AG08395 (cell line): Measurements from ENCODE around the gene ZBTB2.
"Not testable (repeated sequence)": the region's sequence is repeated elsewhere in the genome, so short reads cannot be mapped to it uniquely, and the experiment has no call there.

Source experiments
- DNase-seq: peaks from one replicate; pipeline ENCODE4 v3.0.0; 2012; ENCODE audit warnings: mixed read lengths, low spot score

Gene ZBTB2

GRCh38 chr6:151370509-151371078 lies 20.8 kb downstream of the ZBTB2 start:
- no peak for DNase-seq

- DNase-seq: no peak
Observed at GRCh38 chr6:151365233-151365632, 26.1 kb downstream of the ZBTB2 start.

DNA sequence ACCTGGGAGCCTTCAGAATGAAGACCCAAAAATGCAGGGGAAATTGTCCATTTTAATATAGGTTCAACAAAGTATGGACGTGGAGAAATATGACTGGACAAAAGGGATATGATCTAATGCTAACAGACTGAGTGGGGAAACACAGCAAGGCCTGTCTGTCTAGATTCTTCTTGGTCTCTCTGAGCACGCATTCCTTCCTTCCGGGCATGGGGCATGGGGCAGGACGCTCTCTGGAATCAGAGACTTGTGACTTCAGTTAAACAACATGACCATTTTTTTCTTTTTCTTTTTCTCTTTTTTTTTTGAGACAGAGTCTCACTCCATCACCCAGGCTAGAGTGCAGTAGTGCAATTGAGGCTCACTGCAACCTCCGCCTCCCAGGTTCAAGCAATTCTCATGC lies 31.9 kb downstream of the ZBTB2 start:
- no peak for DNase-seq

GRCh38 chr6:151358475-151358874 lies 32.9 kb downstream of the ZBTB2 start:
- no peak for DNase-seq

DNA sequence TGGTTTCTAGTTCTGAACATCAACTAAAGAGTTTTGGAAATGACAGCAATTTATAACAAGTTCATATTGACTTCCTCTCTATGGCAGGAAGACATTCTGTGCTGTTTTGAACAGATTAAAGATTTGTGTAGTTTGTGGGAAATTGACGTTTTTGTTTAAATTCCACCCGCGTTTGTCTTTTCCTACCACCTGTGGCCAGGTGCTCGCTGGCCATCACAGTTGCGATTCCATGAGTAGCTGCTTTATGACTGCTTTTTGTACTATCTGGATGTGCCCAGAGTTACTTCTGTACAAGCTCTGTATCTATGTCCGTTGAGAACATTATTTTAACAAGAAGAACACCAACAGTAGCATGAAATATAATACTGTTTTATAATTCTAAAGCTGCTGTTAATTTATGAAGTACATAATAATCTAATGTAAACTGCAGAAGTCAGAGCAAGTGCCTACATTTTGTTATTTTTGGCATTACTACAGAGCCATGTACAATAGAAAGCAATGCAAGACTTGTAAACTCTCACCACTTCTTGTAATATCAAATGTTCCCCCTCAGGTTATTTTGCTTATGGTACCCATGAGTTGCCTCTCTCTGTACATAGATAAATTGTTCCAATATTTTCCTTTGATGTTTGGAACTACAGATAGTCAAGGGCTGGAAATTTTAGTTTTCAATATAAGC lies 33.5 kb downstream of the ZBTB2 start:
- DNase-seq: no peak

GRCh38 chr6:151356983-151357382 lies 34.4 kb downstream of the ZBTB2 start:
- DNase-seq: not testable (repeated sequence)

- no peak for DNase-seq
Observed at GRCh38 chr6:151353795-151354194, 37.6 kb downstream of the ZBTB2 start.

DNA sequence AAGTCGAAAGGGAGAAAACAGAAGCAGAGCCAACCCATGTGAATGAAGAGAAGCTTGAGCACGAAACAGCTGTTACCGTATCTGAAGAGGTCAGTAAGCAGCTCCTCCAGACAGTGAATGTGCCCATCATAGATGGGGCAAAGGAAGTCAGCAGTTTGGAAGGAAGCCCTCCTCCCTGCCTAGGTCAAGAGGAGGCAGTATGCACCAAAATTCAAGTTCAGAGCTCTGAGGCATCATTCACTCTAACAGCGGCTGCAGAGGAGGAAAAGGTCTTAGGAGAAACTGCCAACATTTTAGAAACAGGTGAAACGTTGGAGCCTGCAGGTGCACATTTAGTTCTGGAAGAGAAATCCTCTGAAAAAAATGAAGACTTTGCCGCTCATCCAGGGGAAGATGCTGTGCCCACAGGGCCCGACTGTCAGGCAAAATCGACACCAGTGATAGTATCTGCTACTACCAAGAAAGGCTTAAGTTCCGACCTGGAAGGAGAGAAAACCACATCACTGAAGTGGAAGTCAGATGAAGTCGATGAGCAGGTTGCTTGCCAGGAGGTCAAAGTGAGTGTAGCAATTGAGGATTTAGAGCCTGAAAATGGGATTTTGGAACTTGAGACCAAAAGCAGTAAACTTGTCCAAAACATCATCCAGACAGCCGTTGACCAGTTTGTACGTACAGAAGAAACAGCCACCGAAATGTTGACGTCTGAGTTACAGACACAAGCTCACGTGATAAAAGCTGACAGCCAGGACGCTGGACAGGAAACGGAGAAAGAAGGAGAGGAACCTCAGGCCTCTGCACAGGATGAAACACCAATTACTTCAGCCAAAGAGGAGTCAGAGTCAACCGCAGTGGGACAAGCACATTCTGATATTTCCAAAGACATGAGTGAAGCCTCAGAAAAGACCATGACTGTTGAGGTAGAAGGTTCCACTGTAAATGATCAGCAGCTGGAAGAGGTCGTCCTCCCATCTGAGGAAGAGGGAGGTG lies 38.7 kb downstream of the ZBTB2 start:
- DNase-seq: no peak

- no peak for DNase-seq
Observed at GRCh38 chr6:151351731-151352130, 39.6 kb downstream of the ZBTB2 start.

- DNase-seq: no peak
Observed at GRCh38 chr6:151351146-151351700, 40.1 kb downstream of the ZBTB2 start.

GRCh38 chr6:151350442-151351145 lies 40.8 kb downstream of the ZBTB2 start:
- no peak for DNase-seq

- DNase-seq: no peak
Observed at GRCh38 chr6:151349651-151350270, 41.6 kb downstream of the ZBTB2 start.

GRCh38 chr6:151342750-151343149 lies 48.6 kb downstream of the ZBTB2 start:
- DNase-seq: not testable (repeated sequence)

DNA sequence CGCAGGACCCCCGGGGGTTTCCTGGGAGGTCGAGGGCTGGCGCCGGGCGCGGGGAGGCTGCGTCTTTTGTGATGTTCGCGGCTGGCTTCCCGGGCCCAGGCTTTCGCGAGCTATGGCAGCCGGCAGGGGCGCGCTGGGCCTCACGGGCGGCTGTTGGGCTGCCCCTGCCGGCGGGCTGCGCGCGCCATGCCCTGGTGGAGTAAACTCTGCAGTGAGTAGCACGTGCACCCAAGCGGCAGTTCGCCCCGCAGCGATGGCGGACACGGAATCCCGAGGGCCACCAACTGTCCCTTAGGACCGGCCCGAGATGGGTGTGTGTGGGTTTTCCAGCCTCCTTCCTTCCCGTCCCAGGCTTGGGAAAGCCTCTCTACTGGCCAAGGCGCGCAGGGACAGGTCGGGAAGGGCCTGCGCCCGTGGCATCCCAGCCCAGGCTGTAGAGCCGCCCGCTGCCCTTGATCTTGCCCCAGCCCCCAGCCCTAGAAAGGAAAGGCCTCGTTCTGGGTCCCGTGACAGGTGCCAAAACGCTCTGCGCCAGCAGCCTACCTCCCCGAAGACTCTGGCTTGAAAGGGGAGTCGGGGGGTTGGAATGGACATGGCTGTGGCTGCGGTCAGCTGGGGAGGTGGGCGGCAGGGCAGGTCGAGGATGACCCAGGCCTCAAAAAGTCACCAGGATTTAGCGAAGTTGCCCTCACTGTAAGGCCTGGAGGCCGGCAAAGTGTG lies 49.7 kb downstream of the ZBTB2 start:
- no peak for DNase-seq

DNA sequence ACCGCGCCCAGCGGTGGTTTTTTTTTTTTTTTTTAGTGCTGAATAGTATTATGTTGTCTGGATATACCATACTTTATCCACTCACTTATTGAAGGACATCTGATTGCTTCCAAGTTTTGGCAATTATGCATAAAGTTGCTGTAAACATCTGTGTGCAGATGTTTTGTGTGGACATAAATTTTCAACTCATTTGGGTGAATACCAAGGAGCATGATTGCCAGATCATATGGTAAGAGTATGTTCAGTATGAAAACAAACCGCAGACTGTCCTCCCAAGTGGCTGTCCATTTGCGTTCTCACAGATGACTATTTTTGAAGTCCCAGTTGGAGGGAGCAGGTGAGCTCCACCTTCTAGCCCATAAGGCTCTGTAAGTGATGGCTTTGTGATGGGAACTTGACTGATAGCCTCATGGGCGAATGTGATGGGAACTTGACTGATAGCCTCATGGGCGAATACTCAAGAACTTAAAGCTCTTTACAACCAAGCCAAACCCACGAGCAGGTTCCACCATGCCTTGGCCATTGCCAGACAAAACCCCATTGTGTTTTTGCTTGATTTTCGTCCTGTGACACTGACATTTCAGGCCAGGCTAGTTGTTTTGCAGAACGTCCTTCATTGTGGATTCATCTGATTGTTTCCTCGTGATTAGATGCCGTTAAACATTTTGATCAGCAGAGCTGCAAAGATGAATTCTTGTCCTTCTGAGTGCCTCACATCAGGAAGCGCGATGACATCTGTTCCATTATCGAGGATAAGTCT lies 51.0 kb downstream of the ZBTB2 start:
- no peak for DNase-seq

- DNase-seq: no peak
Observed at GRCh38 chr6:151339369-151339768, 52.0 kb downstream of the ZBTB2 start.

- DNase-seq: no peak
Observed at GRCh38 chr6:151338651-151339200, 52.6 kb downstream of the ZBTB2 start.

DNA sequence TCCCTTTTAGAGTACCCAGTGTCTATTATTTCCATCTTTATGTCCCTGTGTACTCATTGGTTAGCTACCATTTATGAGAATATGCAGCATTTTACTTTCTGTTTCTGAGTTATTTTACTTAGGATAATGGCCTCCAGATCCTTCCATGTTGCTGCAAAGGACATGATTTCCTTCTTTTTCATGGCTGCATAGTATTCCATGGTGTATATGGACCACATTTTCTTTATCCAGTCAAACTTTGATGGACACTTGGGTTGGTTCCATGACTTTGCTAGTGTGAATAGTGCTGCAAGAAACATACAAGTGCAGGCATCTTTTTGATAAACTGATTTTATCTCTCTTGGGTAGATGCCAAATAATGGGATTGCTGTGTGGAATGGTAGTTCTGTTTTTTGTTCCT lies 55.4 kb downstream of the ZBTB2 start:
- no peak for DNase-seq

DNA sequence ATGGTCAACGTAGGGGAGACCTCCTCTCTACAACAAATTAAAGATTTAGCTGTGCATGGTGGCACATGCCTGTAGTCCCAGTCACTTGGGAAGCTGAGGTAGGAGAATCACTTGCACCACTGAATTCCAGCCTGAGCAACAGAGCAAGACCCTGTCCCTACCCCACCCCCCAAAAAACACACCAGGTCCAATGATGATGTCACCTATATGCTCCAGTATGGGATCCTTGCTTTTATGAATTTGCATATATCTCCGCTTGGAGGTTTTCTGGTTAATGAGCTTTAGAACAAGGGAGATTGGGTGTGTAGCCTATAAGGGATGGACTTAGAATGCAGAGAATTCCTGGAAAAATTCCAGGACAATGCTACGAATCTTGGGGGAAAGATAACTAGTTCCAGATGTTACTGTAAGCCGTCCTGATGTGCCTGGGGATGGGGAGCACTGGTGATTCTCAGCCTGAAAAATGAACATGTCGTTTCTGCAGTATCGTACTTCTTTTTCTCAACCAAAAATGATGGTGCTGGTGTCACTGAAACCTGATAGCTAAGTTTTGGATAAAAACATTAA lies 61.1 kb downstream of the ZBTB2 start:
- DNase-seq: peak; percentile 68
